ENCODE measurements around the gene TSPOAP1.

GRCh38 chr17:58320163-58320558, 8.4 kb downstream of the TSPOAP1 start:
- TF ChIP-seq CTCF (IDR thresholded peaks at IDR 0.05; ENCODE audit: low read depth, low read length, poor library complexity, severe bottlenecking) (no peak), EZH2phosphoT487 (IDR thresholded peaks at IDR 0.05; ENCODE audit: borderline replicate concordance, low read length) (no peak)
